ENCODE data around the gene GATAD2B. TPM values are rescaled to one million over a fixed set of nuclear protein-coding genes. Genes with fewer than 3 reads are reported as not detected.

The GATAD2B gene
- total RNA-seq, 1 experiment from 2014 or later = 46.9 TPM

GRCh38 chr1:153778051-153778823 is 144.5 kb downstream of the GATAD2B start:
- Mint-ChIP-seq H3K4me3 (no peak overlapping the region), H3K27ac (no peak overlapping the region; the same call in 1 of the 2 replicates), H3K27me3 (ENCODE audit: low read depth) (no peaks in the 10 kb centered on the region), H3K36me3 (peaks cover 12% of the 10 kb centered on the region), H3K9me3 (no peaks in the 10 kb centered on the region), H3K4me1 (peaks cover 34% of the 10 kb centered on the region)
- CTCF ChIA-PET = no interaction called here
- ATAC-seq = no peak
- POLR2A ChIA-PET = no interaction called here
- TF ChIP-seq TP53 (CRISPR knock-in tag; IDR thresholded peaks at IDR 0.05) (no peak), NFYB (CRISPR knock-in tag; conservative IDR thresholded peaks at IDR 0.05; ENCODE audit: low read depth) (no peak), ZNF263 (CRISPR knock-in tag; IDR thresholded peaks at IDR 0.05; ENCODE audit: low read depth) (no peak), RORB (CRISPR knock-in tag; IDR thresholded peaks at IDR 0.05) (no peak), SOX15 (CRISPR knock-in tag; IDR thresholded peaks at IDR 0.05) (no peak), NR1H2 (CRISPR knock-in tag; IDR thresholded peaks at IDR 0.05) (no peak), ZNF121 (CRISPR knock-in tag; IDR thresholded peaks at IDR 0.05) (no peak), ETV6 (CRISPR knock-in tag; IDR thresholded peaks at IDR 0.05) (no peak), ZNF416 (CRISPR knock-in tag; IDR thresholded peaks at IDR 0.05) (no peak), TEAD1 (CRISPR knock-in tag; IDR thresholded peaks at IDR 0.05) (no peak)
- TF ChIP-seq, protein P1, sequence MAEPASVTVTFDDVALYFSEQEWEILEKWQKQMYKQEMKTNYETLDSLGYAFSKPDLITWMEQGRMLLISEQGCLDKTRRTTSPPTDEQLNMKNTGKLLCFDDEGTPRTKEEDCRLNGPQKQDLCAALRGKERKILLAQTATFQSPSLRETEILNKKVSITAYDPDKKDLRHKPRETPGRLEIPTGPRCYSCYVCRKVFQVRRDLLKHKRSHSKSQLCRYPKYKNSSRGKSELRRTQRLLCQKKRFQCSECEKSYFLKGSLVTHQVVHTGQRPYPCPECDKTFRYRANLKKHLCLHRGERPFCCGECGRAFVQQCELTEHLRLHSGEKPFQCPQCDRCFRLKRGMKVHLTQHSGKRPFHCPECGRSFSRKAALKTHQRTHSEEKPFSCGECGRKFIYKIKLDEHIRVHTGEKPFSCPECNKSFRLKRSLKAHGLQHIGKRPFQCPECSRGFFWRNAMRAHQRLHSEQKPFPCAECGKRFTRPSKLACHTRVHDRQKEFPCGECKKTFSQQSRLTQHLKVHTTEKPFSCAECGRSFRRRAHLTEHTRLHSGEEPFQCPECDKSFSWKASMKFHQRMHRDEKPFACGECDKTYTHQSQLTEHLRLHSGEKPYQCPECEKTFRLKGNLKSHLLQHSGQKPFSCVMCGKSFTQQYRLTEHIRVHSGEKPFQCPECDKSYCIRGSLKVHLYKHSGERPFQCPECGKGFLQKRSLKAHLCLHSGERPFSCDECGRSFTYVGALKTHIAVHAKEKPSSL (CRISPR knock-in tag; conservative IDR thresholded peaks at IDR 0.05) = no peak
- TF ChIP-seq, protein P2, sequence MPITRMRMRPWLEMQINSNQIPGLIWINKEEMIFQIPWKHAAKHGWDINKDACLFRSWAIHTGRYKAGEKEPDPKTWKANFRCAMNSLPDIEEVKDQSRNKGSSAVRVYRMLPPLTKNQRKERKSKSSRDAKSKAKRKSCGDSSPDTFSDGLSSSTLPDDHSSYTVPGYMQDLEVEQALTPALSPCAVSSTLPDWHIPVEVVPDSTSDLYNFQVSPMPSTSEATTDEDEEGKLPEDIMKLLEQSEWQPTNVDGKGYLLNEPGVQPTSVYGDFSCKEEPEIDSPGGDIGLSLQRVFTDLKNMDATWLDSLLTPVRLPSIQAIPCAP (CRISPR knock-in tag; IDR thresholded peaks at IDR 0.05) = no peak
- TF ChIP-seq, protein P3, sequence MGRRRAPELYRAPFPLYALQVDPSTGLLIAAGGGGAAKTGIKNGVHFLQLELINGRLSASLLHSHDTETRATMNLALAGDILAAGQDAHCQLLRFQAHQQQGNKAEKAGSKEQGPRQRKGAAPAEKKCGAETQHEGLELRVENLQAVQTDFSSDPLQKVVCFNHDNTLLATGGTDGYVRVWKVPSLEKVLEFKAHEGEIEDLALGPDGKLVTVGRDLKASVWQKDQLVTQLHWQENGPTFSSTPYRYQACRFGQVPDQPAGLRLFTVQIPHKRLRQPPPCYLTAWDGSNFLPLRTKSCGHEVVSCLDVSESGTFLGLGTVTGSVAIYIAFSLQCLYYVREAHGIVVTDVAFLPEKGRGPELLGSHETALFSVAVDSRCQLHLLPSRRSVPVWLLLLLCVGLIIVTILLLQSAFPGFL (CRISPR knock-in tag; IDR thresholded peaks at IDR 0.05; ENCODE audit: borderline replicate concordance) = no peak
- no peak for DNase-seq (ENCODE audit: low spot score)

DNA sequence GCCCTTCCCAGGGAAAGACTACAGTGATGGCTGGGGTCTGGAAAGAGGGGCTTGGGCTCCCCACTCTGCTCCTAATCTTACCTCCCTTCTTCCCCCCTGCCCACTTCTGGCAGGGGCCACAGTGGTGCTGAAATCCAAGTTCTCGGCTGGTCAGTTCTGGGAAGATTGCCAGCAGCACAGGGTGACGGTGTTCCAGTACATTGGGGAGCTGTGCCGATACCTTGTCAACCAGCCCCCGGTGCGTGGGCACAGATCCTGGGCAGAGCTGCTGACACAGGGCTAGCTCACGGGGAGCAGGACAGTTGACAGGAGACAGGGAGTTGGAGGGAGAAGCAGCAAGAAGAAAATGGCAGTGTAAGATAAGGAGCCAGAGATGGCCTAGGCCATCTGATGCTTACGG is 145.1 kb downstream of the GATAD2B start:
- ChIA-PET POLR2A (no interaction called here), CTCF (interaction anchor here (2.8 kb wide), 1 partner anchor 98 kb away, joined by 26 read pairs; the partner anchor contains the start of gene NPR1)
- H3K36me3 Mint-ChIP-seq = peaks cover 12% of the 10 kb centered on the region
- DNase-seq (ENCODE audit: low spot score) = no peak
- H3K4me1 Mint-ChIP-seq = peaks cover 30% of the 10 kb centered on the region
- peak overlapping the region; percentile 76; the same call in 1 of the 2 replicates for H3K27ac Mint-ChIP-seq
- H3K4me3 Mint-ChIP-seq = no peak overlapping the region
- TF ChIP-seq ZNF121 (CRISPR knock-in tag; IDR thresholded peaks at IDR 0.05) (no peak), CREB1 (CRISPR knock-in tag; IDR thresholded peaks at IDR 0.05) (no peak)
- ATAC-seq = no peak
- H3K27me3 Mint-ChIP-seq (ENCODE audit: low read depth) = no peaks in the 10 kb centered on the region
- H3K9me3 Mint-ChIP-seq = no peaks in the 10 kb centered on the region

DNA sequence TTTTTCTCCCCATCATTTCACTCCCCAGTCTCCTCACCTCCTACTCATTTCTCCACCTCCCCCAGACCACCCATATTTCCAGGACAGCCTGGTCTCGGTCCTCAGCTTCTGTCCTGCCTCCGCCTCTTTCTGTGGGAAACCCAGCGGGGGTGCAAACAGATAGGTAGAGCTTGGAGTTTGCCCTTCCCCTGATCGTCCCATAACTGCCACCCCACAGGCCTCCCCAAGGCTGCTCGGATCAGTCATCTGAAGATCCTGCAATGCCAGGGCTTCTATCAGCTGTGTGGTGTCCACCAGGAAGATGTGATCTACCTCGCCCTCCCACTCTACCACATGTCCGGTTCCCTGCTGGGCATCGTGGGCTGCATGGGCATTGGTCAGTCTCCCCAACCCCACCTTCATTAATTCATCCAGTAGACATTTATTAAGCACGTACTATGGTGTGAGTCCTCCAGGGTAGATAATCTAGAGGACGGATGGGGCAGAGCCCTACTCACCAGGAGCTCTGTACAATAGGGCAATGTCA is 145.9 kb downstream of the GATAD2B start:
- POLR2A ChIA-PET = no interaction called here
- Mint-ChIP-seq H3K36me3 (peaks cover 12% of the 10 kb centered on the region), H3K27me3 (ENCODE audit: low read depth) (no peaks in the 10 kb centered on the region), H3K9me3 (no peaks in the 10 kb centered on the region), H3K27ac (0 out of 2 replicates have a peak overlapping the region, but pooled peaks have one; percentile 52), H3K4me1 (peaks cover 30% of the 10 kb centered on the region), H3K4me3 (peak overlapping the region; percentile 86)
- ATAC-seq = no peak
- no peak for DNase-seq (ENCODE audit: low spot score)
- CTCF ChIA-PET = interaction anchor here (1.7 to 2.8 kb wide), 2 partner anchors 97 to 210 kb away, joined by 8 to 26 read pairs; partner anchors contain the start of genes NPR1 and RAB13
- TF ChIP-seq, protein P1 (CRISPR knock-in tag; conservative IDR thresholded peaks at IDR 0.05) = no peak
- TF ChIP-seq ZNF317 (CRISPR knock-in tag; IDR thresholded peaks at IDR 0.05; ENCODE audit: borderline replicate concordance, low read depth) = no peak
- no peak for TF ChIP-seq E2F5 (CRISPR knock-in tag; IDR thresholded peaks at IDR 0.05)
- TF ChIP-seq, protein P4, sequence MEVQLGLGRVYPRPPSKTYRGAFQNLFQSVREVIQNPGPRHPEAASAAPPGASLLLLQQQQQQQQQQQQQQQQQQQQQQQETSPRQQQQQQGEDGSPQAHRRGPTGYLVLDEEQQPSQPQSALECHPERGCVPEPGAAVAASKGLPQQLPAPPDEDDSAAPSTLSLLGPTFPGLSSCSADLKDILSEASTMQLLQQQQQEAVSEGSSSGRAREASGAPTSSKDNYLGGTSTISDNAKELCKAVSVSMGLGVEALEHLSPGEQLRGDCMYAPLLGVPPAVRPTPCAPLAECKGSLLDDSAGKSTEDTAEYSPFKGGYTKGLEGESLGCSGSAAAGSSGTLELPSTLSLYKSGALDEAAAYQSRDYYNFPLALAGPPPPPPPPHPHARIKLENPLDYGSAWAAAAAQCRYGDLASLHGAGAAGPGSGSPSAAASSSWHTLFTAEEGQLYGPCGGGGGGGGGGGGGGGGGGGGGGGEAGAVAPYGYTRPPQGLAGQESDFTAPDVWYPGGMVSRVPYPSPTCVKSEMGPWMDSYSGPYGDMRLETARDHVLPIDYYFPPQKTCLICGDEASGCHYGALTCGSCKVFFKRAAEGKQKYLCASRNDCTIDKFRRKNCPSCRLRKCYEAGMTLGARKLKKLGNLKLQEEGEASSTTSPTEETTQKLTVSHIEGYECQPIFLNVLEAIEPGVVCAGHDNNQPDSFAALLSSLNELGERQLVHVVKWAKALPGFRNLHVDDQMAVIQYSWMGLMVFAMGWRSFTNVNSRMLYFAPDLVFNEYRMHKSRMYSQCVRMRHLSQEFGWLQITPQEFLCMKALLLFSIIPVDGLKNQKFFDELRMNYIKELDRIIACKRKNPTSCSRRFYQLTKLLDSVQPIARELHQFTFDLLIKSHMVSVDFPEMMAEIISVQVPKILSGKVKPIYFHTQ (CRISPR knock-in tag; IDR thresholded peaks at IDR 0.05) = no peak
- no peak for TF ChIP-seq ZNF263 (CRISPR knock-in tag; IDR thresholded peaks at IDR 0.05; ENCODE audit: low read depth)
- TF ChIP-seq, protein P5, sequence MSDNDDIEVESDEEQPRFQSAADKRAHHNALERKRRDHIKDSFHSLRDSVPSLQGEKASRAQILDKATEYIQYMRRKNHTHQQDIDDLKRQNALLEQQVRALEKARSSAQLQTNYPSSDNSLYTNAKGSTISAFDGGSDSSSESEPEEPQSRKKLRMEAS (CRISPR knock-in tag; IDR thresholded peaks at IDR 0.05) = no peak
- TF ChIP-seq, protein P6, sequence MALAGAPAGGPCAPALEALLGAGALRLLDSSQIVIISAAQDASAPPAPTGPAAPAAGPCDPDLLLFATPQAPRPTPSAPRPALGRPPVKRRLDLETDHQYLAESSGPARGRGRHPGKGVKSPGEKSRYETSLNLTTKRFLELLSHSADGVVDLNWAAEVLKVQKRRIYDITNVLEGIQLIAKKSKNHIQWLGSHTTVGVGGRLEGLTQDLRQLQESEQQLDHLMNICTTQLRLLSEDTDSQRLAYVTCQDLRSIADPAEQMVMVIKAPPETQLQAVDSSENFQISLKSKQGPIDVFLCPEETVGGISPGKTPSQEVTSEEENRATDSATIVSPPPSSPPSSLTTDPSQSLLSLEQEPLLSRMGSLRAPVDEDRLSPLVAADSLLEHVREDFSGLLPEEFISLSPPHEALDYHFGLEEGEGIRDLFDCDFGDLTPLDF (CRISPR knock-in tag; IDR thresholded peaks at IDR 0.05) = no peak

All from WTC11 (cell line).